HL-60 (cell line): ENCODE results near the gene ZBED4.

Experiments used
- DNase-seq, 2 experiments: peaks; one replicate each; pipeline ENCODE4 v3.0.0-alpha.2; 2010 to 2020; ENCODE audit warnings: low read depth in 1 of 2, low spot score in 1 of 2
- H3K27ac ChIP-seq: fragments of 250-450 bp; sonication (Bioruptor Pico); replicated peaks from 2 replicates; pipeline ENCODE4 v1.5.1; 2020; ENCODE audit warnings: mild to moderate bottlenecking, moderate library complexity
- H3K27me3 ChIP-seq: fragments of 250-450 bp; sonication (Bioruptor Pico); 2 replicates; pipeline ENCODE4 v1.5.1; 2021; ENCODE audit warnings: mild to moderate bottlenecking, moderate library complexity; ENCODE audit not compliant: insufficient read depth, poor library complexity, severe bottlenecking
- H3K4me3 ChIP-seq: replicated peaks from 2 replicates; pipeline ENCODE4 v1.5.1; 2011; ENCODE audit warnings: mild to moderate bottlenecking, control low read depth, low read length; ENCODE audit not compliant: insufficient read depth
- CTCF ChIP-seq: IDR thresholded peaks from one replicate; pipeline ENCODE4 v1.5.1; 2011; ENCODE audit warnings: low read length, control low read depth, inconsistent platforms; ENCODE audit not compliant: insufficient read depth
- GABPA ChIP-seq: IDR thresholded peaks from 2 replicates; pipeline ENCODE4 v1.6.1; 2012; ENCODE audit warnings: low read depth
- POLR2AphosphoS5 ChIP-seq: IDR thresholded peaks from 2 replicates; pipeline ENCODE4 v1.6.1; 2012; ENCODE audit warnings: low read depth
- SPI1 ChIP-seq: IDR thresholded peaks from 2 replicates; pipeline ENCODE4 v1.6.1; 2012; ENCODE audit warnings: low read depth, mild to moderate bottlenecking, borderline replicate concordance
- TF ChIP-seq, protein P1 (sequence below): IDR thresholded peaks from 2 replicates; pipeline ENCODE4 v1.6.1; 2012; ENCODE audit warnings: low read depth; ENCODE audit not compliant: insufficient replicate concordance

Gene ZBED4

DNA sequence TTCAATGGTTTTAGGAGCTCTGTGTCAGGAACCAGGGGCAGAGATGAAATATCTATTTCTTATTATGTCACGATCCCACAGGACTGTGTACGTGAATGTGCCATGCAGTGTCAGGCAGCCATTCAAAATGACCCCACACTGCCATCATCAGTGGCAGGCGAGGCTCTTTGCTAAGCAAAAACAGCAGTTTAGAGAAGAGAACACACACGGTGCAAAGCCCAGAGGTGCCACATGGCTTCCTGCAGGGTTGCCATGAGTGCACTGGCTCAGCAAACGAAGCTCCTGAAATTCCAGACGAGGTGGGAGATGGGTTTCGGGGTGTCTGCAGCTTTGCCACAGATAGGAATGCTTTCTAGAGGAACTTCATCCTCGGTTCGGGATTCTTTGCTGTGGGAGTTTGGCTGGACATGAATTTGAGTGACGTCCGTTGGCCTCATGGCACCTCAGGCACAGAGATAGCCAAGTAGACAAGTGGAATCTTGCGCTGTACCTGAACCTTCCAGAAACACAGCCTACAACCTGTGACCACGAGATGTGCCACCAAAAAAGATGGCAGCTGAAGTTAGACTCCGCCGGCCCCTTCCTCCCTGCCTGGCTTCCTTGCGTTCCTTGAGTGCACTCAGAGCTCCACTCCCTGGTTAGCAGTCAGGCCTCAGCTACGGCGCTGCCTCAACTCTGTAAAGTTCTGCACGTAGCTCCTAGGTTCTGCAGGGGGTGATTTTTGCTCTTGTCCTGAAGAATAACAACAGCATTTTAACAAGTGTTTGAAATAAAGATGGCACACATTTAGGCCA, 7.8 kb upstream of the ZBED4 start:
- Histone ChIP-seq H3K4me3 (no peak overlapping the region), H3K27me3 (no peaks in the 10 kb centered on the region), H3K27ac (no peak overlapping the region)
- no peak for TF ChIP-seq SPI1
- TF ChIP-seq, protein P1, sequence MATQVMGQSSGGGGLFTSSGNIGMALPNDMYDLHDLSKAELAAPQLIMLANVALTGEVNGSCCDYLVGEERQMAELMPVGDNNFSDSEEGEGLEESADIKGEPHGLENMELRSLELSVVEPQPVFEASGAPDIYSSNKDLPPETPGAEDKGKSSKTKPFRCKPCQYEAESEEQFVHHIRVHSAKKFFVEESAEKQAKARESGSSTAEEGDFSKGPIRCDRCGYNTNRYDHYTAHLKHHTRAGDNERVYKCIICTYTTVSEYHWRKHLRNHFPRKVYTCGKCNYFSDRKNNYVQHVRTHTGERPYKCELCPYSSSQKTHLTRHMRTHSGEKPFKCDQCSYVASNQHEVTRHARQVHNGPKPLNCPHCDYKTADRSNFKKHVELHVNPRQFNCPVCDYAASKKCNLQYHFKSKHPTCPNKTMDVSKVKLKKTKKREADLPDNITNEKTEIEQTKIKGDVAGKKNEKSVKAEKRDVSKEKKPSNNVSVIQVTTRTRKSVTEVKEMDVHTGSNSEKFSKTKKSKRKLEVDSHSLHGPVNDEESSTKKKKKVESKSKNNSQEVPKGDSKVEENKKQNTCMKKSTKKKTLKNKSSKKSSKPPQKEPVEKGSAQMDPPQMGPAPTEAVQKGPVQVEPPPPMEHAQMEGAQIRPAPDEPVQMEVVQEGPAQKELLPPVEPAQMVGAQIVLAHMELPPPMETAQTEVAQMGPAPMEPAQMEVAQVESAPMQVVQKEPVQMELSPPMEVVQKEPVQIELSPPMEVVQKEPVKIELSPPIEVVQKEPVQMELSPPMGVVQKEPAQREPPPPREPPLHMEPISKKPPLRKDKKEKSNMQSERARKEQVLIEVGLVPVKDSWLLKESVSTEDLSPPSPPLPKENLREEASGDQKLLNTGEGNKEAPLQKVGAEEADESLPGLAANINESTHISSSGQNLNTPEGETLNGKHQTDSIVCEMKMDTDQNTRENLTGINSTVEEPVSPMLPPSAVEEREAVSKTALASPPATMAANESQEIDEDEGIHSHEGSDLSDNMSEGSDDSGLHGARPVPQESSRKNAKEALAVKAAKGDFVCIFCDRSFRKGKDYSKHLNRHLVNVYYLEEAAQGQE: no peak
- DNase-seq: no peak

DNA sequence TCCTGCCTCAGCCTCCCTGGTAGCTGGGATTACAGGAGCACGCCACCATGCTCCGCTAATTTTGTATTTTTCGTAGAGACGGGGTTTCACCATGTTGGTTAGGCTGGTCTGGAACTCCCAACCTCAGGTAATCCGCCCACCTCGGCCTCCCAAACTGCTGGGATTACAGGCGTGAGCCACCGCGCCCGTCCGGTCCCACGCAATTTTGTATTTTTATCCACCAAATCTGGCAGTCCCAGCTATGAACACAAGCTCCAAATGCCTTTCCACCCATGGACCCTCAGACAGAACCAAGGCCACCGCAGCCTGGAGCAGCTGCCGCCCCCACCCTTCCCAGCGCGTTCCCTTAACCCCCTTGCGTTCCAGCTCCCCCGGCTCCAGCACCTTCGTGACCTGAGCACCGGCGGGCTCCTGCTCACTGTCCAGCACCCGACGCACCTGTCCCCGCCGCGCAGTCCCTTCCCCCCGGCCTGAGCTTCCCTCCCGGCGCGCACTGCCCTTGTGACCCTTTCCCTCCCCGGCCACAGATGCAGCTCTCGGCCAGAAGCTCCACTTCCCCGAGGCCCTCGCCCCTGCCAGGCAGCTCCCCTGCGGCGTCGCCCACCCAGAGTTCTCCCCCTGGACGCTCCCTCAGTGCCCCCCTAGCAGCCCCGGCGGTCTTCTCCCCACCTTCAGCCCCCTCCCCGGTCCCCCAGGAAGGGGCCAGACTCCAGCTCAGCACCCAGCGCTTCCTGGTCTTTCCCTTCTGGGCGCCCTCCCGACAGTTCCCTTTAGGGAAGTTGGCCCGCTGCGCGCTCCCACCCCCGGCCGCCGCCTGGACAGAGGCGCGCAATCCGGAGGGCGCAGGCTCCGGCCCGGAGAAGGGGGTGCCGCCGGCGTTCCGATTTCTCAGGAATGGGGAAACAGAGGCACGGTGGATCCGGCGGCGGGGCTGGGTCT, 5.6 kb upstream of the ZBED4 start:
- Histone ChIP-seq H3K4me3 (peak overlapping the region; percentile 63), H3K27me3 (no peaks in the 10 kb centered on the region), H3K27ac (peak overlapping the region; percentile 90)
- TF ChIP-seq POLR2AphosphoS5 (peak; percentile 60), CTCF (no peak), SPI1 (peak; percentile 58), GABPA (0 out of 2 replicates have a peak, but pooled peaks have one; percentile 7)
- TF ChIP-seq, protein P1: peak; percentile 23
- peak; percentile 68 to 73 for DNase-seq

DNA sequence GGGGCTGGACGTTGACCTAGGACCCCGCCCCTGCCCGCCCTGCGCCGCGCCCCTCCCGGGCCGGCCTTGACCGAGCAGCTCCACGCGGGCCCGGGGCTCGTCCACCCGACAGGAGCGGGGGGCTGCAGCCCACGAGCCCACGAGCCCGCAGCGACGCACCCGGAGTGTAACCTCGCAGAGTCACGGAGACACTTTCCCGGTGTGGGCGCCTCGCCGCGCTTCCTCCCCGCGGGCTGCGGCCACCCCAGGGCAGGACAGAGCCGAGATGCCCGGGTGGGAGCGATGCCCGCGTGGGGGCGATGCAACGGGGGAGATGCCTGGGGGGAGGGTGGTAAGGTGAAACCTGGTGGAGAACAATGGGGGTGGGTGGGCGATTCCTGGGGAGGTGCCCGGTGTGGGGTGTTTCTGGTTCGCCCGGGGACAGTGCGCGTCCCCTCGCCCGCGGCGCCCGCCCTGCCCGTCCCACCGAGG, 4.9 kb upstream of the ZBED4 start:
- no peaks in the 10 kb centered on the region for H3K27me3 ChIP-seq
- DNase-seq: no peak
- H3K4me3 ChIP-seq: peak overlapping the region; percentile 63
- TF ChIP-seq GABPA (no peak), CTCF (no peak), POLR2AphosphoS5 (no peak), SPI1 (no peak)
- TF ChIP-seq, protein P1: no peak
- peak overlapping the region; percentile 90 for H3K27ac ChIP-seq
